Non-pigmented ciliary epithelial cell (primary cell): ENCODE data around the gene ALB.

Source experiments
- DNase-seq: peaks from one replicate; pipeline ENCODE4 v3.0.0-alpha.2; 2010; ENCODE audit warnings: low read depth

The ALB gene

GRCh38 chr4:73451981-73452747 lies 48.1 kb downstream of the ALB start:
- no peak for DNase-seq

GRCh38 chr4:73452953-73453700 lies 49.0 kb downstream of the ALB start:
- no peak for DNase-seq

GRCh38 chr4:73453701-73454005 lies 49.6 kb downstream of the ALB start:
- DNase-seq, result no peak

GRCh38 chr4:73454920-73455319 lies 50.8 kb downstream of the ALB start:
- no peak for DNase-seq

- DNase-seq, result no peak
Measured at GRCh38 chr4:73456177-73457022, 52.3 kb downstream of the ALB start.

- no peak for DNase-seq
Measured at GRCh38 chr4:73458184-73459047, 54.3 kb downstream of the ALB start.

- no peak for DNase-seq
Measured at GRCh38 chr4:73459048-73459421, 54.9 kb downstream of the ALB start.

GRCh38 chr4:73460913-73461522 lies 56.9 kb downstream of the ALB start:
- no peak for DNase-seq

- no peak for DNase-seq
Measured at GRCh38 chr4:73468170-73468569, 64.1 kb downstream of the ALB start.

- no peak for DNase-seq
Measured at GRCh38 chr4:73470728-73471127, 66.6 kb downstream of the ALB start.
